Thoracic aorta (tissue), 2 donors: ENCODE data around the gene SNAPC4. TPM values are rescaled to one million over a fixed set of nuclear protein-coding genes. Genes with fewer than 3 reads are reported as not detected.

Experiments
- ATAC-seq: fragments of 150-250 bp; one replicate; pipeline ENCODE4 v1.8.0; 2017; ENCODE audit warnings: low read depth; ENCODE audit not compliant: insufficient number of reproducible peaks, low FRiP score
- DNase-seq: peaks from one replicate; pipeline ENCODE4 v3.0.0-alpha.2; 2020; ENCODE audit warnings: low spot score
- H3K27ac ChIP-seq, 2 donors: fragments of 200-600 bp; sonication (generic); 1 replicate in 1 of 2; 2 replicates in 1 of 2; pipeline ENCODE4 v1.5.1; 2016; ENCODE audit warnings: mild to moderate bottlenecking in 2 of 2, moderate library complexity in 2 of 2
- H3K27me3 ChIP-seq: fragments of 200-600 bp; sonication (generic); replicated peaks from 2 replicates; pipeline ENCODE4 v1.6.0; 2016; ENCODE audit warnings: mild to moderate bottlenecking; ENCODE audit not compliant: insufficient read depth
- H3K36me3 ChIP-seq: fragments of 200-600 bp; sonication (generic); one replicate; pipeline ENCODE4 v1.5.1; 2016
- H3K4me1 ChIP-seq, 2 donors: fragments of 200-600 bp; sonication (generic); 1 replicate in 1 of 2; 2 replicates in 1 of 2; pipeline versions ENCODE4 v1.5.1 to v1.6.0; 2016; ENCODE audit warnings: low read depth in 2 of 2, mild to moderate bottlenecking in 1 of 2; ENCODE audit not compliant: control insufficient read depth in 1 of 2
- H3K4me3 ChIP-seq: fragments of 200-600 bp; sonication (generic); 2 replicates; pipeline ENCODE4 v1.5.1; 2016; ENCODE audit warnings: mild to moderate bottlenecking
- H3K9me3 ChIP-seq: fragments of 200-600 bp; sonication (generic); 2 replicates; pipeline ENCODE4 v1.5.1; 2016
- total RNA-seq, 2 donors: library from RNA; depleted of rRNA; stranded (reverse); fragments of >200 nt; gene quantifications; one replicate each; pipeline versions ENCODE4 v1.1.0 to v1.2.3, GENCODE V29; 2016
- TF ChIP-seq, protein P1 (sequence below): fragments of 200-600 bp; sonication (generic); IDR thresholded peaks from one replicate; pipeline ENCODE4 v1.5.1; 2019; ENCODE audit warnings: antibody characterized with exemption

SNAPC4 gene, protein sequence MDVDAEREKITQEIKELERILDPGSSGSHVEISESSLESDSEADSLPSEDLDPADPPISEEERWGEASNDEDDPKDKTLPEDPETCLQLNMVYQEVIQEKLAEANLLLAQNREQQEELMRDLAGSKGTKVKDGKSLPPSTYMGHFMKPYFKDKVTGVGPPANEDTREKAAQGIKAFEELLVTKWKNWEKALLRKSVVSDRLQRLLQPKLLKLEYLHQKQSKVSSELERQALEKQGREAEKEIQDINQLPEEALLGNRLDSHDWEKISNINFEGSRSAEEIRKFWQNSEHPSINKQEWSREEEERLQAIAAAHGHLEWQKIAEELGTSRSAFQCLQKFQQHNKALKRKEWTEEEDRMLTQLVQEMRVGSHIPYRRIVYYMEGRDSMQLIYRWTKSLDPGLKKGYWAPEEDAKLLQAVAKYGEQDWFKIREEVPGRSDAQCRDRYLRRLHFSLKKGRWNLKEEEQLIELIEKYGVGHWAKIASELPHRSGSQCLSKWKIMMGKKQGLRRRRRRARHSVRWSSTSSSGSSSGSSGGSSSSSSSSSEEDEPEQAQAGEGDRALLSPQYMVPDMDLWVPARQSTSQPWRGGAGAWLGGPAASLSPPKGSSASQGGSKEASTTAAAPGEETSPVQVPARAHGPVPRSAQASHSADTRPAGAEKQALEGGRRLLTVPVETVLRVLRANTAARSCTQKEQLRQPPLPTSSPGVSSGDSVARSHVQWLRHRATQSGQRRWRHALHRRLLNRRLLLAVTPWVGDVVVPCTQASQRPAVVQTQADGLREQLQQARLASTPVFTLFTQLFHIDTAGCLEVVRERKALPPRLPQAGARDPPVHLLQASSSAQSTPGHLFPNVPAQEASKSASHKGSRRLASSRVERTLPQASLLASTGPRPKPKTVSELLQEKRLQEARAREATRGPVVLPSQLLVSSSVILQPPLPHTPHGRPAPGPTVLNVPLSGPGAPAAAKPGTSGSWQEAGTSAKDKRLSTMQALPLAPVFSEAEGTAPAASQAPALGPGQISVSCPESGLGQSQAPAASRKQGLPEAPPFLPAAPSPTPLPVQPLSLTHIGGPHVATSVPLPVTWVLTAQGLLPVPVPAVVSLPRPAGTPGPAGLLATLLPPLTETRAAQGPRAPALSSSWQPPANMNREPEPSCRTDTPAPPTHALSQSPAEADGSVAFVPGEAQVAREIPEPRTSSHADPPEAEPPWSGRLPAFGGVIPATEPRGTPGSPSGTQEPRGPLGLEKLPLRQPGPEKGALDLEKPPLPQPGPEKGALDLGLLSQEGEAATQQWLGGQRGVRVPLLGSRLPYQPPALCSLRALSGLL (N-terminal part only)
- 1 to 10 TPM; 8.0 to 8.5 TPM for total RNA-seq

DNA sequence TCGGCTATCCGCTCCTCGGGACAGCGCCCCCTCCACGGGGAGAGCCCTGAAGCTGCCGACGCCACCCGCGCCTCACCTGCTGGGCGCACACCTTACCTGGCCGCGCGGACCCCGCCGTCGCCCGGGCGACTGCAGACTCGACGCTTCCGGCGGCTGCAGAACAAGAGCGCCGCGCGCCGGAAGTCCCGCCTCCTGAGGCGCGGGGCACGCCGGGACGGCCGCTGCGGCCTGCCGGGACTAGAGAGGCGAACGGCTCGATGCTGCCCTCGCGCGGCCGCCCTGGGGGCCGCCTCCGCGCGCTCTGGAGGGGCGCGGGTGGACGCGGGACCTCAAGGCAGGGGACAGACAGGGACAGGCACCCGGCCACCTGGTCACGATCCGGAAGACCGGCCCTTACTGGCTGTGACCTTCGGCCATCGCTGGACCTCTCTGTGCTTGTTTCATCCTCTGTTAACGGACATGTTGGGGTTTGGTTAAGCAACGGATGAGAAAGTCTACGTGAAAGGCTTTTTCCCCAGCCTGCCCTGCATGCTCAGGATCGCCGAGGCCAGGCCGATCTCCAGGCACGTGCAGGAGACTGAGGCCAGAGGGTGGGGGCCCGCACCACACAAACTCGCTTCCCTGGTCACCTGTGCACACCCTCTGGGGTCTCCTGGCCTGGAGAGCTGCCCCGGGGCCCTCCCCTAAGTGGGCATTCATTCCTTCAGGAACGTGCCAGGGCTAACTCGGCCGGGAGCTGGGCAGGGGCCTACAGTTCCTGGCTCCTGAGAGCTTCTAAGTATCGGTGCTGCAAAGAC, at the start of gene SNAPC4:
TSS of gene SNAPC4 (minus strand) at position 133 of the 797 bp plus-strand sequence. CDS start 1,742 bp downstream, outside the sequence.
- no peaks in the 10 kb centered on the region for H3K9me3 ChIP-seq
- peak within 1 kb of the TSS in 1 of 2 donors; percentile 27 for H3K27ac ChIP-seq
- peaks cover 22% of the 10 kb centered on the region for H3K36me3 ChIP-seq
- TF ChIP-seq, protein P1, sequence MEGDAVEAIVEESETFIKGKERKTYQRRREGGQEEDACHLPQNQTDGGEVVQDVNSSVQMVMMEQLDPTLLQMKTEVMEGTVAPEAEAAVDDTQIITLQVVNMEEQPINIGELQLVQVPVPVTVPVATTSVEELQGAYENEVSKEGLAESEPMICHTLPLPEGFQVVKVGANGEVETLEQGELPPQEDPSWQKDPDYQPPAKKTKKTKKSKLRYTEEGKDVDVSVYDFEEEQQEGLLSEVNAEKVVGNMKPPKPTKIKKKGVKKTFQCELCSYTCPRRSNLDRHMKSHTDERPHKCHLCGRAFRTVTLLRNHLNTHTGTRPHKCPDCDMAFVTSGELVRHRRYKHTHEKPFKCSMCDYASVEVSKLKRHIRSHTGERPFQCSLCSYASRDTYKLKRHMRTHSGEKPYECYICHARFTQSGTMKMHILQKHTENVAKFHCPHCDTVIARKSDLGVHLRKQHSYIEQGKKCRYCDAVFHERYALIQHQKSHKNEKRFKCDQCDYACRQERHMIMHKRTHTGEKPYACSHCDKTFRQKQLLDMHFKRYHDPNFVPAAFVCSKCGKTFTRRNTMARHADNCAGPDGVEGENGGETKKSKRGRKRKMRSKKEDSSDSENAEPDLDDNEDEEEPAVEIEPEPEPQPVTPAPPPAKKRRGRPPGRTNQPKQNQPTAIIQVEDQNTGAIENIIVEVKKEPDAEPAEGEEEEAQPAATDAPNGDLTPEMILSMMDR, result peak; percentile 91
- peaks cover 13 to 22% of the 10 kb centered on the region in 2 donors for H3K4me1 ChIP-seq
- peak; percentile 75 for ATAC-seq
- peak within 1 kb of the TSS; percentile 90 for H3K4me3 ChIP-seq
- DNase-seq, result peak; percentile 30
- H3K27me3 ChIP-seq, result no peaks in the 10 kb centered on the region

GRCh38 chr9:136448655-136449054, 48.7 kb upstream of the SNAPC4 start:
- Histone ChIP-seq H3K36me3 (peaks cover 70% of the 10 kb centered on the region), H3K27me3 (no peaks in the 10 kb centered on the region), H3K9me3 (no peaks in the 10 kb centered on the region), H3K4me1 (no peaks in the 10 kb centered on the region), H3K4me3 (no peak overlapping the region), H3K27ac (no peak overlapping the region)
- no peak for DNase-seq
- TF ChIP-seq, protein P1, result no peak
- ATAC-seq, result no peak

DNA sequence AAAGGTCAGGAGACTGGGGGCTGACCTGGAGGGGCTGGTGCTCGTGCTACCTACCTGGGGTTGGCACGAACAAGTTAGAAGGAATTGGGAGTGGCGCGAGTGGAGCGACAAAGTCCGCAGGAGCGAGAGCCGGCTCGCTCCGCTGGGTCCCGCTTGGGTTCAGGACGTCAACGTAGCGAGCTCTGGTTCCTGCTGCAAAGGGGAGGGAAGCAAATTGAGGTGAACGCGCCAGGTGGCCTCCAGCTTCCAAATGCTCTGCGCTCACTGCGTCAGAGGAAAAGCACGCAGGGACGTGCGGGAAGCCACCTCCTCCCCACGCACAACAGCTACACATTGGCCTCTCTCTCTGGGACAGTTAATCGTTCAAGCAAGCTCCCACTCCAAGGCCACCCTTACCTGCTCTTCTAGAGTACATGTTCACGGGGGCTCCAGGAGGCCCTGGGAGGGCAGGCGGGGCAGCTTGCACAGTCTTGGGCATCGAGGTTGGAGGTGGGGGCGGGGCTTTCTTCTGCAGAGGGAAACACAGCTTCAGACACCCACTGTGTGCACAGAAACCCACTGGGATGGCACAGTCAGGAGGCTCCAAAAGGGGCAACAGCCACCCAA, 47.3 kb upstream of the SNAPC4 start:
- no peaks in the 10 kb centered on the region for H3K4me1 ChIP-seq
- peaks cover 75% of the 10 kb centered on the region for H3K36me3 ChIP-seq
- no peak overlapping the region for H3K4me3 ChIP-seq
- H3K27me3 ChIP-seq, result no peaks in the 10 kb centered on the region
- no peak overlapping the region for H3K27ac ChIP-seq
- no peaks in the 10 kb centered on the region for H3K9me3 ChIP-seq
- ATAC-seq (no peak), DNase-seq (no peak)
- TF ChIP-seq, protein P1, result no peak

DNA sequence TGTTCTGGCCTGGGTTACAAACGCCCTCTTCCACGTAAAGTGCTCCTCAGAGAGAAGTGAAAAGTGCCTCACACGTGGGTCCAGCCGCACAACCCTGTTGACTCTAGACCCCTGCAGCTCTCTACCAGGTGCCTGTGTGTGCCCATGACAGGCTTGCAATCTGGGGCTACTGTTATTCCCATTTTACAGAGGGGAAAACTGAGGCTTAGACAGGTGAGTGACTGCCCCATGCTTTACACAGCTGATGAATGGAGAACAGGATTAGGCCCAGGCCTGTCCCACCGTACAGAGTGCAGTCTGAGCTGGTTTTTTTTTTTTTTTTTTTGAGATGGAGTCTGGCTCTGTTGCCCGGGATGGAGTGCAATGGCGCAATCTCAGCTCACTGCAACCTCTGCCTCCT, 45.8 kb upstream of the SNAPC4 start:
- TF ChIP-seq, protein P1, result no peak
- Histone ChIP-seq H3K4me3 (no peak overlapping the region), H3K4me1 (no peaks in the 10 kb centered on the region), H3K27me3 (no peaks in the 10 kb centered on the region), H3K36me3 (peaks cover 76% of the 10 kb centered on the region), H3K9me3 (no peaks in the 10 kb centered on the region), H3K27ac (no peak overlapping the region)
- DNase-seq, result no peak
- no peak for ATAC-seq
